ENCODE measurements around the gene NAPG.
A peak's percentile ranks its signal among the peaks of the same experiment; 100 is the strongest.

DNA sequence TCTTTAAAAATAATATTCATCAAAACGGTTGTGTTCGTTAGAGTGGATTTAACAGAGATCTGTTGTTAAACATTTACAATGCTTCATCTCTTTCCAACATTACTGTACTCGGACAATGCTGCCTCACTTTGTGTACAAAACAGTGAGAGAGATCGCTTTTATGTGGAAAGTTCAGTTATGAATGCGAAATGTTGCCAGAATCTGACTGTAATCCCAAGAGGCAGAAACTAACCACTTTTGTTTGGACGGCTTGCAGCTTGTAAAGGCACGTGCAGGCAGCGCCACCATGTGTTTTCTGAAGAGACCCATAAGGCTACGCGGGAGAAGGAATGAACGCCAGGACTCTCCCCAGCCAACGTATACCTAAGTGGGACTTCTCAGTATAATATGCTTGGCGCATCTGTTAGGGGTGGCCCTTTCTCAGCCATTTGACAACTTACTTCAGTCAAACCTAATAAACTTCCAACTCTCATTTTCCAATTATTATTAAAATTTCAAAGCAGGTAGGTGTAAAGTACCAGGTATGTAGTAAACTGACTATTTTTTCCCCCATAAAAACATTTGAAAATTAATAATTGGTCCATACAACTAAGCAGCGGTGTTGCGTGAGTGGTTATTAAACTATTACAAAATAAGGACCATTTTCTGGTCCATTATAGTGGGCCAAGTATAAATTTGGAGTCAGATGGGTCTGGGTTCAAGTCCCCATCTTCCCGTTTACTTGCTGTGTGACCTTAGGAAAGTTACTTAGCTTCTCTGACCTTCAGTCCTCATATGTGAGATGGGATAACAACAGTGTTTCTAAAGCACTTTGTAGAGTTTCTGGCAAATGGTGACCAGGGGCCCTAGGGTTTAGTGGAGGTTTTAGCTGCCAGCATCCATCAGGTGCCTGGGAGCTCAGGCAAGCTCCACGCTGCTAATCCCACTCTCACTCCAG, 5.6 kb upstream of the NAPG start:
- TF ChIP-seq, protein P1, sequence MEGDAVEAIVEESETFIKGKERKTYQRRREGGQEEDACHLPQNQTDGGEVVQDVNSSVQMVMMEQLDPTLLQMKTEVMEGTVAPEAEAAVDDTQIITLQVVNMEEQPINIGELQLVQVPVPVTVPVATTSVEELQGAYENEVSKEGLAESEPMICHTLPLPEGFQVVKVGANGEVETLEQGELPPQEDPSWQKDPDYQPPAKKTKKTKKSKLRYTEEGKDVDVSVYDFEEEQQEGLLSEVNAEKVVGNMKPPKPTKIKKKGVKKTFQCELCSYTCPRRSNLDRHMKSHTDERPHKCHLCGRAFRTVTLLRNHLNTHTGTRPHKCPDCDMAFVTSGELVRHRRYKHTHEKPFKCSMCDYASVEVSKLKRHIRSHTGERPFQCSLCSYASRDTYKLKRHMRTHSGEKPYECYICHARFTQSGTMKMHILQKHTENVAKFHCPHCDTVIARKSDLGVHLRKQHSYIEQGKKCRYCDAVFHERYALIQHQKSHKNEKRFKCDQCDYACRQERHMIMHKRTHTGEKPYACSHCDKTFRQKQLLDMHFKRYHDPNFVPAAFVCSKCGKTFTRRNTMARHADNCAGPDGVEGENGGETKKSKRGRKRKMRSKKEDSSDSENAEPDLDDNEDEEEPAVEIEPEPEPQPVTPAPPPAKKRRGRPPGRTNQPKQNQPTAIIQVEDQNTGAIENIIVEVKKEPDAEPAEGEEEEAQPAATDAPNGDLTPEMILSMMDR (conservative IDR thresholded peaks at IDR 0.05; ENCODE audit: low read depth, low read length) = peak; percentile 94
- no peak for TF ChIP-seq EZH2 (IDR thresholded peaks at IDR 0.05; ENCODE audit: borderline replicate concordance, low read depth, low read length, poor library complexity, severe bottlenecking)
